AML-193 (cell line): ENCODE results near the gene ANKRD18A.

Experiments
- DNase-seq, 2 experiments: peaks; one replicate each; lab custom pipeline; 2025; lab: John Stamatoyannopoulos, UW

ANKRD18A gene

GRCh38 chr9:38529317-38529716, 91.1 kb downstream of the ANKRD18A start:
- no peak for DNase-seq

- DNase-seq = no peak
Observed at GRCh38 chr9:38527503-38527902, 92.9 kb downstream of the ANKRD18A start.

- DNase-seq = no peak
Observed at GRCh38 chr9:38526591-38526990, 93.8 kb downstream of the ANKRD18A start.

GRCh38 chr9:38523121-38523520, 97.3 kb downstream of the ANKRD18A start:
- no peak for DNase-seq

GRCh38 chr9:38521762-38522161, 98.6 kb downstream of the ANKRD18A start:
- no peak for DNase-seq
